ENCODE results near the gene CEP104.

Gene CEP104

GRCh38 chr1:3768811-3769390 is 88.1 kb downstream of the CEP104 start:
- no peak overlapping the region for H3K27ac ChIP-seq (ENCODE audit: low read depth, low read length)
- H3K36me3 ChIP-seq (ENCODE audit: control insufficient read depth, insufficient read depth, low read length), result no peaks in the 10 kb centered on the region
- no peak overlapping the region for H3K9ac ChIP-seq (ENCODE audit: low read depth, low read length)
- no peak overlapping the region for H3K4me3 ChIP-seq (ENCODE audit: low read depth, low read length)
- H3K4me1 ChIP-seq (ENCODE audit: control insufficient read depth, insufficient read depth, low read length), result peaks cover 6% of the 10 kb centered on the region; the same call in 1 of the 2 replicates
- H3K27me3 ChIP-seq (ENCODE audit: control insufficient read depth, insufficient read depth, low read length), result peaks cover 3% of the 10 kb centered on the region; the same call in 1 of the 2 replicates
- H3K9me3 ChIP-seq (ENCODE audit: control insufficient read depth, insufficient read depth, low read length), result no peaks in the 10 kb centered on the region; the same call in 1 of the 2 replicates

- Histone ChIP-seq H3K27me3 (ENCODE audit: control insufficient read depth, insufficient read depth, low read length) (peaks cover 3% of the 10 kb centered on the region; the same call in 1 of the 2 replicates), H3K9me3 (ENCODE audit: control insufficient read depth, insufficient read depth, low read length) (no peaks in the 10 kb centered on the region; the same call in 1 of the 2 replicates)
Observed at GRCh38 chr1:3767328-3767925, 89.6 kb downstream of the CEP104 start.

GRCh38 chr1:3763351-3764125 is 93.5 kb downstream of the CEP104 start:
- peaks cover 14% of the 10 kb centered on the region for H3K27me3 ChIP-seq (ENCODE audit: control insufficient read depth, insufficient read depth, low read length)

More at GRCh38 chr1:3767328-3767925, 89.6 kb downstream of the CEP104 start:
- no peak overlapping the region for H3K27ac ChIP-seq (ENCODE audit: low read depth, low read length)
- no peak overlapping the region for H3K4me3 ChIP-seq (ENCODE audit: low read depth, low read length)
- no peak overlapping the region for H3K9ac ChIP-seq (ENCODE audit: low read depth, low read length)
- peaks cover 6% of the 10 kb centered on the region; the same call in 1 of the 2 replicates for H3K4me1 ChIP-seq (ENCODE audit: control insufficient read depth, insufficient read depth, low read length)
- H3K36me3 ChIP-seq (ENCODE audit: control insufficient read depth, insufficient read depth, low read length), result no peaks in the 10 kb centered on the region

GRCh38 chr1:3762873-3763228 is 94.2 kb downstream of the CEP104 start:
- Histone ChIP-seq H3K9me3 (ENCODE audit: control insufficient read depth, insufficient read depth, low read length) (no peaks in the 10 kb centered on the region), H3K4me1 (ENCODE audit: control insufficient read depth, insufficient read depth, low read length) (no peaks in the 10 kb centered on the region), H3K27ac (ENCODE audit: low read depth, low read length) (no peak overlapping the region), H3K9ac (ENCODE audit: low read depth, low read length) (no peak overlapping the region), H3K27me3 (ENCODE audit: control insufficient read depth, insufficient read depth, low read length) (peaks cover 14% of the 10 kb centered on the region), H3K4me3 (ENCODE audit: low read depth, low read length) (no peak overlapping the region), H3K36me3 (ENCODE audit: control insufficient read depth, insufficient read depth, low read length) (no peaks in the 10 kb centered on the region)

More at GRCh38 chr1:3763351-3764125, 93.5 kb downstream of the CEP104 start:
- H3K9me3 ChIP-seq (ENCODE audit: control insufficient read depth, insufficient read depth, low read length), result no peaks in the 10 kb centered on the region; the same call in 1 of the 2 replicates
- H3K4me3 ChIP-seq (ENCODE audit: low read depth, low read length), result no peak overlapping the region
- H3K4me1 ChIP-seq (ENCODE audit: control insufficient read depth, insufficient read depth, low read length), result no peaks in the 10 kb centered on the region
- no peak overlapping the region for H3K27ac ChIP-seq (ENCODE audit: low read depth, low read length)
- no peaks in the 10 kb centered on the region for H3K36me3 ChIP-seq (ENCODE audit: control insufficient read depth, insufficient read depth, low read length)
- H3K9ac ChIP-seq (ENCODE audit: low read depth, low read length), result no peak overlapping the region

DNA sequence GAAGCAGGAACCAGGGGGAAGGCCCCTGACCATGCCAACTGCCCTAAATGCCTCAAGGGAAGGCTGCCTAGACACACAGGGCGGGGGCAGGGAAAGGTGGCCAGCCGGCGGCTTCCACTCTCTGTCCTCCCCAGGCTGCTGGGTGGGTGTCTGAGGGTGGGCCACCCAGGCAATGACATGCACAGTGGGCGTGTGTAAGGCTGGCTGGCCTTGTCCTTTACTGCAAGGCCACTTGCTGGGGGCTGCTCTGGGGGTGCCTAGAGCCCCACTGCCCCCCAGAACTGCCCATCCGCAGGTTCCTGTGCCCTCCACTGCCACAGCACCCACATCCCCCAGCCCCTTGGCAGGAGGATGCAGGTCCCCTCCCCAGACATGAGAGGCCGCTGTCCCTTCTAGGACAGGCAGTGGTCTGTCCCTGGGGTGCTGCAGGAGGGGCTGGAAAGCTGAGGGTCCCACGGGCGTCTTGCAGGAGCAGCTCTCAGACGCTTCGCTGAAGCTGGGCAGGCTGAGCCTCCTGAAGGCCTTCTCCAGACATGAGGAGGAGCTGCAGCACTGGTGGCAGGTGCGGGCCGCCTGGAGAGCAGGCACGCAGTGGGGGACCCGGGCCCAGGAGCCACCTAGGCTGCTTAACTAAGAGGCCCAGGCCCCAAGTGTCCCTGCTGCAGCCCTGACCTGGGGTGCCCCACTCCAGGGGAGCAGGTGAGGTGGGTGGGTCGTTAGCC is 94.7 kb downstream of the CEP104 start:
- Histone ChIP-seq H3K9ac (ENCODE audit: low read depth, low read length) (no peak overlapping the region), H3K36me3 (ENCODE audit: control insufficient read depth, insufficient read depth, low read length) (no peaks in the 10 kb centered on the region), H3K4me1 (ENCODE audit: control insufficient read depth, insufficient read depth, low read length) (no peaks in the 10 kb centered on the region), H3K4me3 (ENCODE audit: low read depth, low read length) (no peak overlapping the region), H3K27ac (ENCODE audit: low read depth, low read length) (no peak overlapping the region), H3K27me3 (ENCODE audit: control insufficient read depth, insufficient read depth, low read length) (peaks cover 14% of the 10 kb centered on the region), H3K9me3 (ENCODE audit: control insufficient read depth, insufficient read depth, low read length) (no peaks in the 10 kb centered on the region)

Data from HUES48 (cell line).